SK-N-SH treated with all-trans-retinoic acid at 6 μM for 48 hours (cell line): ENCODE data around the gene FMC1.

ENCODE experiments used
- ATAC-seq: fragments of 200-7000 bp; cut with Tn5 transposase; 3 replicates; pipeline ENCODE4 v1.9.1; 2020; ENCODE audit warnings: mild to moderate bottlenecking, moderate library complexity
- ARNTL ChIP-seq: fragments of 450-650 bp; formaldehyde crosslinking; IDR thresholded peaks from 2 replicates; pipeline ENCODE4 v1.5.0; 2020; ENCODE audit warnings: low read depth, mild to moderate bottlenecking, moderate library complexity, borderline replicate concordance
- BACH2 ChIP-seq: fragments of 250-450 bp; sonication (Bioruptor Pico); IDR thresholded peaks from 2 replicates; pipeline ENCODE4 v1.9.0; 2021; ENCODE audit warnings: mild to moderate bottlenecking, borderline replicate concordance
- CSDC2 ChIP-seq: fragments of 250-450 bp; sonication (Bioruptor Pico); IDR thresholded peaks from 2 replicates; pipeline ENCODE4 v1.5.0; 2020; ENCODE audit warnings: mild to moderate bottlenecking, moderate library complexity
- ESRRG ChIP-seq: fragments of 250-450 bp; sonication (Bioruptor Pico); IDR thresholded peaks from 2 replicates; pipeline ENCODE4 v1.6.1; 2021; ENCODE audit warnings: mild to moderate bottlenecking
- GLIS3 ChIP-seq: fragments of 250-450 bp; sonication (Bioruptor Pico); IDR thresholded peaks from 2 replicates; pipeline ENCODE4 v1.5.0; 2020; ENCODE audit warnings: mild to moderate bottlenecking, moderate library complexity
- ISL1 ChIP-seq: fragments of 250-450 bp; sonication (Bioruptor Pico); IDR thresholded peaks from 2 replicates; pipeline ENCODE4 v2.1.2; 2022; ENCODE audit warnings: mild to moderate bottlenecking, moderate library complexity
- OSR1 ChIP-seq: fragments of 250-450 bp; sonication (Bioruptor Pico); IDR thresholded peaks from 2 replicates; pipeline ENCODE4 v1.8.0; 2022; ENCODE audit warnings: moderate library complexity, mild to moderate bottlenecking, inconsistent platforms
- RARB ChIP-seq: fragments of 250-450 bp; sonication (Bioruptor Pico); IDR thresholded peaks from 2 replicates; pipeline ENCODE4 v1.8.0; 2021; ENCODE audit warnings: mild to moderate bottlenecking, moderate library complexity
- TOX ChIP-seq: fragments of 250-450 bp; sonication (Bioruptor Pico); IDR thresholded peaks from 2 replicates; pipeline ENCODE4 v1.8.0; 2021; ENCODE audit warnings: mild to moderate bottlenecking, moderate library complexity, borderline replicate concordance
- ZC3H10 ChIP-seq: fragments of 250-450 bp; sonication (Bioruptor Pico); IDR thresholded peaks from 2 replicates; pipeline ENCODE4 v1.5.1; 2021; ENCODE audit warnings: mild to moderate bottlenecking, moderate library complexity
- ZFP3 ChIP-seq: fragments of 250-450 bp; sonication (Bioruptor Pico); IDR thresholded peaks from 2 replicates; pipeline ENCODE4 v1.5.0; 2020; ENCODE audit warnings: mild to moderate bottlenecking, moderate library complexity
- ZFP30 ChIP-seq: fragments of 450-650 bp; formaldehyde crosslinking; IDR thresholded peaks from 2 replicates; pipeline ENCODE4 v1.5.0; 2022; ENCODE audit warnings: mild to moderate bottlenecking, moderate library complexity
- ZNF565 ChIP-seq: fragments of 450-650 bp; formaldehyde crosslinking; conservative IDR thresholded peaks from 2 replicates; pipeline ENCODE4 v1.5.0; 2020; ENCODE audit warnings: low read depth, mild to moderate bottlenecking, moderate library complexity
- ZNF70 ChIP-seq: fragments of 450-650 bp; formaldehyde crosslinking; IDR thresholded peaks from 2 replicates; pipeline ENCODE4 v1.5.0; 2020; ENCODE audit warnings: mild to moderate bottlenecking, moderate library complexity
- TF ChIP-seq, protein P1 (sequence below): fragments of 250-450 bp; sonication (Bioruptor Pico); IDR thresholded peaks from 2 replicates; pipeline ENCODE4 v1.8.0; 2020; ENCODE audit warnings: mild to moderate bottlenecking, moderate library complexity, borderline replicate concordance
- TF ChIP-seq, protein P2 (sequence below): fragments of 250-450 bp; sonication (Bioruptor Pico); IDR thresholded peaks from 2 replicates; pipeline ENCODE4 v1.5.0; 2020; ENCODE audit warnings: mild to moderate bottlenecking, moderate library complexity
- TF ChIP-seq, protein P3 (sequence below): fragments of 250-450 bp; sonication (Bioruptor Pico); IDR thresholded peaks from 2 replicates; pipeline ENCODE4 v1.5.1; 2020; ENCODE audit warnings: low read depth, mild to moderate bottlenecking, moderate library complexity
- TF ChIP-seq, protein P4 (sequence below): fragments of 250-450 bp; sonication (Bioruptor Pico); IDR thresholded peaks from 2 replicates; pipeline ENCODE4 v1.8.0; 2021; ENCODE audit warnings: low read depth, mild to moderate bottlenecking, moderate library complexity, borderline replicate concordance
- TF ChIP-seq, protein P5 (sequence below): fragments of 250-450 bp; sonication (Bioruptor Pico); IDR thresholded peaks from 2 replicates; pipeline ENCODE4 v1.5.1; 2021; ENCODE audit warnings: mild to moderate bottlenecking, moderate library complexity

FMC1 gene

DNA sequence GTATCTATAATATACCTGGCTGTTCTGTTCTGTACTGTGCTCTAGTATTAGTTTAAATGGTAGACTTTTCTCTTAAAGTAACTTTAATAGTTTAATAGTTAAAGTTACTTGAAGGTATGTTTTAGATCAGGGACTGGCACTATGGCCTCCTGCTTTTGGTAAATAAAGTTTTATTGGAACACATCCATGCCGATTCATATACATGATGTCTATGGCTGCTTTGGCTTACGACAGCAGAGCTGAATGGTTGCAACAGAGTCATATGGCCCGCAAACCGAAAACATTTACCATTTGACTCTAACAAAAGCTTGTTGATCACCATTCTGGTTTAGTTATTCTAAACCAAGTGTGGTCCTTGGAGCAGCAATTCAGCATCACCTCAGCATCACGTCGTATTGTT is 25.3 kb downstream of the FMC1 start:
- no peak for ATAC-seq
- no peak for TF ChIP-seq ZC3H10 (CRISPR knock-in tag)
- TF ChIP-seq, protein P1, sequence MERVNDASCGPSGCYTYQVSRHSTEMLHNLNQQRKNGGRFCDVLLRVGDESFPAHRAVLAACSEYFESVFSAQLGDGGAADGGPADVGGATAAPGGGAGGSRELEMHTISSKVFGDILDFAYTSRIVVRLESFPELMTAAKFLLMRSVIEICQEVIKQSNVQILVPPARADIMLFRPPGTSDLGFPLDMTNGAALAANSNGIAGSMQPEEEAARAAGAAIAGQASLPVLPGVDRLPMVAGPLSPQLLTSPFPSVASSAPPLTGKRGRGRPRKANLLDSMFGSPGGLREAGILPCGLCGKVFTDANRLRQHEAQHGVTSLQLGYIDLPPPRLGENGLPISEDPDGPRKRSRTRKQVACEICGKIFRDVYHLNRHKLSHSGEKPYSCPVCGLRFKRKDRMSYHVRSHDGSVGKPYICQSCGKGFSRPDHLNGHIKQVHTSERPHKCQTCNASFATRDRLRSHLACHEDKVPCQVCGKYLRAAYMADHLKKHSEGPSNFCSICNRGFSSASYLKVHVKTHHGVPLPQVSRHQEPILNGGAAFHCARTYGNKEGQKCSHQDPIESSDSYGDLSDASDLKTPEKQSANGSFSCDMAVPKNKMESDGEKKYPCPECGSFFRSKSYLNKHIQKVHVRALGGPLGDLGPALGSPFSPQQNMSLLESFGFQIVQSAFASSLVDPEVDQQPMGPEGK (CRISPR knock-in tag): no peak
- TF ChIP-seq, protein P2, sequence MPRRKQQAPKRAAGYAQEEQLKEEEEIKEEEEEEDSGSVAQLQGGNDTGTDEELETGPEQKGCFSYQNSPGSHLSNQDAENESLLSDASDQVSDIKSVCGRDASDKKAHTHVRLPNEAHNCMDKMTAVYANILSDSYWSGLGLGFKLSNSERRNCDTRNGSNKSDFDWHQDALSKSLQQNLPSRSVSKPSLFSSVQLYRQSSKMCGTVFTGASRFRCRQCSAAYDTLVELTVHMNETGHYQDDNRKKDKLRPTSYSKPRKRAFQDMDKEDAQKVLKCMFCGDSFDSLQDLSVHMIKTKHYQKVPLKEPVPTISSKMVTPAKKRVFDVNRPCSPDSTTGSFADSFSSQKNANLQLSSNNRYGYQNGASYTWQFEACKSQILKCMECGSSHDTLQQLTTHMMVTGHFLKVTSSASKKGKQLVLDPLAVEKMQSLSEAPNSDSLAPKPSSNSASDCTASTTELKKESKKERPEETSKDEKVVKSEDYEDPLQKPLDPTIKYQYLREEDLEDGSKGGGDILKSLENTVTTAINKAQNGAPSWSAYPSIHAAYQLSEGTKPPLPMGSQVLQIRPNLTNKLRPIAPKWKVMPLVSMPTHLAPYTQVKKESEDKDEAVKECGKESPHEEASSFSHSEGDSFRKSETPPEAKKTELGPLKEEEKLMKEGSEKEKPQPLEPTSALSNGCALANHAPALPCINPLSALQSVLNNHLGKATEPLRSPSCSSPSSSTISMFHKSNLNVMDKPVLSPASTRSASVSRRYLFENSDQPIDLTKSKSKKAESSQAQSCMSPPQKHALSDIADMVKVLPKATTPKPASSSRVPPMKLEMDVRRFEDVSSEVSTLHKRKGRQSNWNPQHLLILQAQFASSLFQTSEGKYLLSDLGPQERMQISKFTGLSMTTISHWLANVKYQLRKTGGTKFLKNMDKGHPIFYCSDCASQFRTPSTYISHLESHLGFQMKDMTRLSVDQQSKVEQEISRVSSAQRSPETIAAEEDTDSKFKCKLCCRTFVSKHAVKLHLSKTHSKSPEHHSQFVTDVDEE (CRISPR knock-in tag): no peak
- TF ChIP-seq ISL1 (CRISPR knock-in tag): no peak
- TF ChIP-seq, protein P3, sequence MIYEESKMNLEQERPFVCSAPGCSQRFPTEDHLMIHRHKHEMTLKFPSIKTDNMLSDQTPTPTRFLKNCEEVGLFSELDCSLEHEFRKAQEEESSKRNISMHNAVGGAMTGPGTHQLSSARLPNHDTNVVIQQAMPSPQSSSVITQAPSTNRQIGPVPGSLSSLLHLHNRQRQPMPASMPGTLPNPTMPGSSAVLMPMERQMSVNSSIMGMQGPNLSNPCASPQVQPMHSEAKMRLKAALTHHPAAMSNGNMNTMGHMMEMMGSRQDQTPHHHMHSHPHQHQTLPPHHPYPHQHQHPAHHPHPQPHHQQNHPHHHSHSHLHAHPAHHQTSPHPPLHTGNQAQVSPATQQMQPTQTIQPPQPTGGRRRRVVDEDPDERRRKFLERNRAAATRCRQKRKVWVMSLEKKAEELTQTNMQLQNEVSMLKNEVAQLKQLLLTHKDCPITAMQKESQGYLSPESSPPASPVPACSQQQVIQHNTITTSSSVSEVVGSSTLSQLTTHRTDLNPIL (CRISPR knock-in tag): no peak
- no peak for TF ChIP-seq GLIS3 (CRISPR knock-in tag)
- TF ChIP-seq, protein P4, sequence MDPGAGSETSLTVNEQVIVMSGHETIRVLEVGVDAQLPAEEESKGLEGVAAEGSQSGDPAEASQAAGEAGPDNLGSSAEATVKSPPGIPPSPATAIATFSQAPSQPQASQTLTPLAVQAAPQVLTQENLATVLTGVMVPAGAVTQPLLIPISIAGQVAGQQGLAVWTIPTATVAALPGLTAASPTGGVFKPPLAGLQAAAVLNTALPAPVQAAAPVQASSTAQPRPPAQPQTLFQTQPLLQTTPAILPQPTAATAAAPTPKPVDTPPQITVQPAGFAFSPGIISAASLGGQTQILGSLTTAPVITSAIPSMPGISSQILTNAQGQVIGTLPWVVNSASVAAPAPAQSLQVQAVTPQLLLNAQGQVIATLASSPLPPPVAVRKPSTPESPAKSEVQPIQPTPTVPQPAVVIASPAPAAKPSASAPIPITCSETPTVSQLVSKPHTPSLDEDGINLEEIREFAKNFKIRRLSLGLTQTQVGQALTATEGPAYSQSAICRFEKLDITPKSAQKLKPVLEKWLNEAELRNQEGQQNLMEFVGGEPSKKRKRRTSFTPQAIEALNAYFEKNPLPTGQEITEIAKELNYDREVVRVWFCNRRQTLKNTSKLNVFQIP (CRISPR knock-in tag): no peak
- no peak for TF ChIP-seq OSR1 (CRISPR knock-in tag)
- no peak for TF ChIP-seq ARNTL (CRISPR knock-in tag)
- no peak for TF ChIP-seq ESRRG
- TF ChIP-seq, protein P5, sequence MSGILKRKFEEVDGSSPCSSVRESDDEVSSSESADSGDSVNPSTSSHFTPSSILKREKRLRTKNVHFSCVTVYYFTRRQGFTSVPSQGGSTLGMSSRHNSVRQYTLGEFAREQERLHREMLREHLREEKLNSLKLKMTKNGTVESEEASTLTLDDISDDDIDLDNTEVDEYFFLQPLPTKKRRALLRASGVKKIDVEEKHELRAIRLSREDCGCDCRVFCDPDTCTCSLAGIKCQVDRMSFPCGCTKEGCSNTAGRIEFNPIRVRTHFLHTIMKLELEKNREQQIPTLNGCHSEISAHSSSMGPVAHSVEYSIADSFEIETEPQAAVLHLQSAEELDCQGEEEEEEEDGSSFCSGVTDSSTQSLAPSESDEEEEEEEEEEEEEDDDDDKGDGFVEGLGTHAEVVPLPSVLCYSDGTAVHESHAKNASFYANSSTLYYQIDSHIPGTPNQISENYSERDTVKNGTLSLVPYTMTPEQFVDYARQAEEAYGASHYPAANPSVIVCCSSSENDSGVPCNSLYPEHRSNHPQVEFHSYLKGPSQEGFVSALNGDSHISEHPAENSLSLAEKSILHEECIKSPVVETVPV (CRISPR knock-in tag): no peak
- TF ChIP-seq CSDC2: no peak
- no peak for TF ChIP-seq ZFP3 (CRISPR knock-in tag)
- TF ChIP-seq TOX: no peak

DNA sequence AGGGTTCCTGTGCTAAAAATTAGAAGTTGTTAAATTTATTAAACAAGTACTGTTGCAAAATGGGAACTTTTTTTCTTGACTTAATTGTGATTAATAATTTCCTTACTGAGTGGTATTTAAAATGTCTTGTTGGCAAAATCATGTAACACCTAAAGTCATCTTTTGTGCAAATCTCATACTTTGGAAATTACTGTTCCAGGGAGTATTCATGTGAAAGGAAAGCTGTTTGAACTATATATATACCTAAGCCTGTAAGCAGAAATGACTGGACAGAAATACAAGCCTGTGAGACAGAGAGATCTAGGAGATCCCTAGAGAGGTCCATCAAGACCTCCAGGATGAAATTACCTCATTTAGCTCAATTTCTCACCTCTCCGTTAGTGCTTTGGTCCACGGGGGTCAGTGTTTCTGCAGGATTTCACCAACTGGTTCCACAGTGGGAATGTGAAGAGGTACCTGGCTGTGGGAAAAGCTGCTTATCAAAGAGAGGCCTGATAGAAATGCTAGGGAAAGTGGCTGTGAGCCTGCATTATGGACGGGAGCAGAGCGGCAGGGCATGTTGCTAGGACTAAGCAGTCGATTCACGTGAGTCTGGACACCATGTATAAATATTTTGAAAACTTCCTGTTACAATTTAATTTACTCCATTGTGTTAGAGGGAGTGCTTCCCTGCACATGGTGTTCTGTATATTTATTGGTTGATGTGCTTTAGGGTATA is 26.5 kb downstream of the FMC1 start:
- TF ChIP-seq ZFP30 (CRISPR knock-in tag): no peak
- TF ChIP-seq, protein P3 (CRISPR knock-in tag): no peak
- no peak for TF ChIP-seq CSDC2
- TF ChIP-seq ZFP3 (CRISPR knock-in tag): no peak
- TF ChIP-seq ZC3H10 (CRISPR knock-in tag): no peak
- no peak for TF ChIP-seq ESRRG
- ATAC-seq: no peak

DNA sequence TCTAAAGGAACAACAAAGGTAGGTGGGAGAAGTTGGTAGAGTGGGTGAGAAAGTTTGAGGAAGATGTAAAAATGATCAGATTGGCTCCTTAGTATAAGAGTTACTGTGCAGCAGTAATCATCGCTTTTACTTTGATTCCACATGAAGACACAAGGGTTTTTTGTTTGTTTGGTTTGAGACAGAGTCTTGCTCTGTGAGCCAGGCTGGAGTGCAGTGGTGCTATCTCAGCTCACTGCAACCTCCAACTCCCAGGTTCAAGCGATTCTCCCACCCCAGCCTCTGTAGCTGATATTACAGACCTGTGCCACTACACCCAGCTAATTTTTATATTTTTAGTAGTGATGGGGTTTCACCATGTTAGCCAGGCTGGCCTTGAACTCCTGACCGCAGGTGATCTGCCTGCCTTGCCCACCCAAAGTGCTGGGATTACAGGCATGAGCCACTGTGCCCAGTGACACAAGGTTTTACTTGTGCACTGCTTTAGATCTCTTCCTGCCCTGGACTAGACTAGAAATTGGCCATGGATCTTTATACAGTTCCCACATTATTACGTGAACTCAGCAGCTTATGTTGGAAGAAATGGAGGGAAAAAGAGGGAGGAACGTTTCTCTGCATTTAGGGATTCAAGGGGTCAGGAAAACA is 29.3 kb downstream of the FMC1 start:
- TF ChIP-seq GLIS3 (CRISPR knock-in tag): no peak
- TF ChIP-seq CSDC2: no peak
- TF ChIP-seq OSR1 (CRISPR knock-in tag): no peak
- TF ChIP-seq, protein P1 (CRISPR knock-in tag): no peak
- no peak for TF ChIP-seq TOX
- TF ChIP-seq BACH2 (CRISPR knock-in tag): no peak
- no peak for TF ChIP-seq ARNTL (CRISPR knock-in tag)
- TF ChIP-seq, protein P4 (CRISPR knock-in tag): no peak
- TF ChIP-seq ZNF565: no peak
- TF ChIP-seq ZNF70 (CRISPR knock-in tag): no peak
- no peak for TF ChIP-seq ESRRG
- no peak for TF ChIP-seq RARB (CRISPR knock-in tag)
- TF ChIP-seq, protein P3 (CRISPR knock-in tag): no peak

More for the DNA sequence above, 29.3 kb downstream of the FMC1 start:
- peak; percentile 17; the same call in 1 of the 3 replicates for ATAC-seq
